WTC11 (cell line): ENCODE data around the gene RGS7.

Experiments used
- CBFB ChIP-seq: sonication (generic); formaldehyde crosslinking; IDR thresholded peaks from 2 replicates; pipeline ENCODE4 v1.8.1; 2022; ENCODE audit warnings: mild to moderate bottlenecking, low read depth, missing genetic modification reagents
- CTCF ChIP-seq: fragments of 200-600 bp; IDR thresholded peaks from 2 replicates; pipeline ENCODE4 v1.8.0; 2022; ENCODE audit warnings: antibody characterized with exemption
- FOXP1 ChIP-seq: sonication (generic); formaldehyde crosslinking; IDR thresholded peaks from 2 replicates; pipeline ENCODE4 v1.8.0; 2022; ENCODE audit warnings: missing genetic modification reagents, mild to moderate bottlenecking, moderate library complexity, borderline replicate concordance
- GTF2I ChIP-seq: fragments of 250-450 bp; sonication (Bioruptor Pico); conservative IDR thresholded peaks from 2 replicates; pipeline ENCODE4 v1.4.0; 2021; ENCODE audit warnings: mild to moderate bottlenecking
- NFE2L1 ChIP-seq: sonication (generic); formaldehyde crosslinking; IDR thresholded peaks from 2 replicates; pipeline ENCODE4 v1.8.1; 2023; ENCODE audit warnings: missing genetic modification reagents
- NR3C1 ChIP-seq: sonication (generic); formaldehyde crosslinking; conservative IDR thresholded peaks from 2 replicates; pipeline ENCODE4 v1.8.1; 2023; ENCODE audit warnings: low read depth, mild to moderate bottlenecking, missing genetic modification reagents
- RORB ChIP-seq: fragments of 250-450 bp; sonication (Bioruptor Pico); IDR thresholded peaks from 2 replicates; pipeline ENCODE4 v1.9.0; 2021; ENCODE audit warnings: mild to moderate bottlenecking
- TEAD4 ChIP-seq: sonication (generic); formaldehyde crosslinking; IDR thresholded peaks from 2 replicates; pipeline ENCODE4 v1.8.0; 2022; ENCODE audit warnings: mild to moderate bottlenecking, missing genetic modification reagents
- USF1 ChIP-seq: sonication (generic); formaldehyde crosslinking; IDR thresholded peaks from 2 replicates; pipeline ENCODE4 v1.8.0; 2022; ENCODE audit warnings: mild to moderate bottlenecking, missing genetic modification reagents
- ZNF423 ChIP-seq: fragments of 250-450 bp; sonication (Bioruptor Pico); IDR thresholded peaks from 2 replicates; pipeline ENCODE4 v2.1.2; 2022; ENCODE audit warnings: mild to moderate bottlenecking, moderate library complexity
- TF ChIP-seq, protein P1 (sequence below): sonication (generic); formaldehyde crosslinking; conservative IDR thresholded peaks from 2 replicates; pipeline ENCODE4 v1.8.1; 2022; ENCODE audit warnings: mild to moderate bottlenecking, missing genetic modification reagents
- TF ChIP-seq, protein P2 (sequence below): sonication (generic); formaldehyde crosslinking; IDR thresholded peaks from 2 replicates; pipeline ENCODE4 v1.8.1; 2023; ENCODE audit warnings: mild to moderate bottlenecking, missing genetic modification reagents, moderate library complexity
- TF ChIP-seq, protein P3 (sequence below): sonication (generic); formaldehyde crosslinking; IDR thresholded peaks from 2 replicates; pipeline ENCODE4 v1.8.1; 2022; ENCODE audit warnings: missing genetic modification reagents, borderline replicate concordance
- TF ChIP-seq, protein P4 (sequence below): sonication (generic); formaldehyde crosslinking; IDR thresholded peaks from 2 replicates; pipeline ENCODE4 v1.8.1; 2022; ENCODE audit warnings: low read depth, missing genetic modification reagents, borderline replicate concordance

DNA sequence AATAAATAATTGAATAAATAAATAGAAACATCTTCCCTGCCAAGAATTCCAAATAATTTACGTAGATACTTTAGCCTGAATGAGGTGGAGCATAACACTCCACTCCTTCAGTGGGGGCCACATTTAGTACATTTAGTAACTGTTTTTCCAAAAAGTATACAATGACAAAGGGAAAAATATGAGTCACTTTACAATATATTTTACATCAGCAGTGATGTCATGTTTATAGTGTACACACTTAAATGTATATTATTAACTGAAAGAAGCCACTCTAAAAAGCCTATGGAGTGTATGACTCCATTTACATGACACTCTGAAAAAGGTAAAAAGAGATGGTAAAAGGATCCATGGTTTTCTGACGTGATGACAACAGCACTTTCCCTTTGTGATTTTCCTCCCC is 400.6 kb downstream of the RGS7 start:
- TF ChIP-seq FOXP1 (no peak), NFE2L1 (CRISPR knock-in tag) (no peak), RORB (CRISPR knock-in tag) (no peak), CTCF (no peak), GTF2I (CRISPR knock-in tag) (no peak), USF1 (CRISPR knock-in tag) (no peak), CBFB (CRISPR knock-in tag) (no peak), NR3C1 (CRISPR knock-in tag) (no peak), TEAD4 (CRISPR knock-in tag) (no peak), ZNF423 (CRISPR knock-in tag) (no peak)
- TF ChIP-seq, protein P1, sequence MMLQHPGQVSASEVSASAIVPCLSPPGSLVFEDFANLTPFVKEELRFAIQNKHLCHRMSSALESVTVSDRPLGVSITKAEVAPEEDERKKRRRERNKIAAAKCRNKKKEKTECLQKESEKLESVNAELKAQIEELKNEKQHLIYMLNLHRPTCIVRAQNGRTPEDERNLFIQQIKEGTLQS (CRISPR knock-in tag) = no peak
- TF ChIP-seq, protein P2, sequence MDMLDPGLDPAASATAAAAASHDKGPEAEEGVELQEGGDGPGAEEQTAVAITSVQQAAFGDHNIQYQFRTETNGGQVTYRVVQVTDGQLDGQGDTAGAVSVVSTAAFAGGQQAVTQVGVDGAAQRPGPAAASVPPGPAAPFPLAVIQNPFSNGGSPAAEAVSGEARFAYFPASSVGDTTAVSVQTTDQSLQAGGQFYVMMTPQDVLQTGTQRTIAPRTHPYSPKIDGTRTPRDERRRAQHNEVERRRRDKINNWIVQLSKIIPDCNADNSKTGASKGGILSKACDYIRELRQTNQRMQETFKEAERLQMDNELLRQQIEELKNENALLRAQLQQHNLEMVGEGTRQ (CRISPR knock-in tag) = no peak
- TF ChIP-seq, protein P3, sequence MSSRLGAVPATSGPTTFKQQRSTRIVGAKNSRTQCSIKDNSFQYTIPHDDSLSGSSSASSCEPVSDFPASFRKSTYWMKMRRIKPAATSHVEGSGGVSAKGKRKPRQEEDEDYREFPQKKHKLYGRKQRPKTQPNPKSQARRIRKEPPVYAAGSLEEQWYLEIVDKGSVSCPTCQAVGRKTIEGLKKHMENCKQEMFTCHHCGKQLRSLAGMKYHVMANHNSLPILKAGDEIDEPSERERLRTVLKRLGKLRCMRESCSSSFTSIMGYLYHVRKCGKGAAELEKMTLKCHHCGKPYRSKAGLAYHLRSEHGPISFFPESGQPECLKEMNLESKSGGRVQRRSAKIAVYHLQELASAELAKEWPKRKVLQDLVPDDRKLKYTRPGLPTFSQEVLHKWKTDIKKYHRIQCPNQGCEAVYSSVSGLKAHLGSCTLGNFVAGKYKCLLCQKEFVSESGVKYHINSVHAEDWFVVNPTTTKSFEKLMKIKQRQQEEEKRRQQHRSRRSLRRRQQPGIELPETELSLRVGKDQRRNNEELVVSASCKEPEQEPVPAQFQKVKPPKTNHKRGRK (CRISPR knock-in tag) = no peak
- TF ChIP-seq, protein P4, sequence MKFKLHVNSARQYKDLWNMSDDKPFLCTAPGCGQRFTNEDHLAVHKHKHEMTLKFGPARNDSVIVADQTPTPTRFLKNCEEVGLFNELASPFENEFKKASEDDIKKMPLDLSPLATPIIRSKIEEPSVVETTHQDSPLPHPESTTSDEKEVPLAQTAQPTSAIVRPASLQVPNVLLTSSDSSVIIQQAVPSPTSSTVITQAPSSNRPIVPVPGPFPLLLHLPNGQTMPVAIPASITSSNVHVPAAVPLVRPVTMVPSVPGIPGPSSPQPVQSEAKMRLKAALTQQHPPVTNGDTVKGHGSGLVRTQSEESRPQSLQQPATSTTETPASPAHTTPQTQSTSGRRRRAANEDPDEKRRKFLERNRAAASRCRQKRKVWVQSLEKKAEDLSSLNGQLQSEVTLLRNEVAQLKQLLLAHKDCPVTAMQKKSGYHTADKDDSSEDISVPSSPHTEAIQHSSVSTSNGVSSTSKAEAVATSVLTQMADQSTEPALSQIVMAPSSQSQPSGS (CRISPR knock-in tag) = no peak
